Chondrocyte (in vitro differentiated cells): ENCODE data around the gene KRT26. TPM values are rescaled to one million over a fixed set of nuclear protein-coding genes. Genes with fewer than 3 reads are reported as not detected.
"Not testable (repeated sequence)": the region's sequence is repeated elsewhere in the genome, so short reads cannot be mapped to it uniquely, and the experiment has no call there.

ENCODE experiments used
- DNase-seq: peaks from one replicate; pipeline ENCODE4 v3.0.0; 2021; ENCODE audit warnings: mixed read lengths, low spot score
- H3K27ac Mint-ChIP-seq: one replicate; pipeline ENCODE4 v1.8.0; 2021; ENCODE audit warnings: mild to moderate bottlenecking, moderate library complexity, mixed read lengths; ENCODE audit not compliant: unreplicated experiment
- H3K27me3 Mint-ChIP-seq: 2 replicates; pipeline ENCODE4 v1.8.0; 2021; ENCODE audit warnings: low read depth, mixed read lengths
- H3K36me3 Mint-ChIP-seq: 2 replicates; pipeline ENCODE4 v1.8.0; 2021; ENCODE audit warnings: low read depth, mixed read lengths
- H3K4me1 Mint-ChIP-seq: 2 replicates; pipeline ENCODE4 v1.8.0; 2021; ENCODE audit warnings: low read depth, mild to moderate bottlenecking, mixed read lengths
- H3K4me3 Mint-ChIP-seq: one replicate; pipeline ENCODE4 v1.8.0; 2021; ENCODE audit warnings: mild to moderate bottlenecking, moderate library complexity, mixed read lengths; ENCODE audit not compliant: unreplicated experiment
- H3K9me3 Mint-ChIP-seq: 2 replicates; pipeline ENCODE4 v1.8.0; 2021; ENCODE audit warnings: low read depth, mixed read lengths
- CTCF ChIP-seq: fragments of 200-600 bp; sonication (generic); IDR thresholded peaks from 2 replicates; pipeline ENCODE4 v1.5.0; 2021; ENCODE audit warnings: antibody characterized with exemption, mild to moderate bottlenecking, moderate library complexity
- total RNA-seq: library from RNA; stranded (reverse); gene quantifications from 3 replicates; pipeline ENCODE4 v1.2.1, GENCODE V29; 2021

Gene KRT26
- total RNA-seq, 1 donor from 2014 or later = not detected

- TF ChIP-seq CTCF = no peak
- H3K27ac Mint-ChIP-seq = peak overlapping the region; percentile 90
These were observed 46.9 kb upstream of the KRT26 start for GRCh38 chr17:40818733-40819527.

GRCh38 chr17:40818343-40818732 lies 46.3 kb upstream of the KRT26 start:
- TF ChIP-seq CTCF = peak; percentile 14
- peak overlapping the region; percentile 77 for H3K4me3 Mint-ChIP-seq
- H3K27ac Mint-ChIP-seq = peak overlapping the region; percentile 90
- H3K4me1 Mint-ChIP-seq = peaks cover 36% of the 10 kb centered on the region
- no peaks in the 10 kb centered on the region for H3K9me3 Mint-ChIP-seq
- no peaks in the 10 kb centered on the region for H3K27me3 Mint-ChIP-seq
- H3K36me3 Mint-ChIP-seq = peaks cover 8% of the 10 kb centered on the region
- DNase-seq = no peak

More at GRCh38 chr17:40818733-40819527, 46.9 kb upstream of the KRT26 start:
- Mint-ChIP-seq H3K36me3 (peaks cover 8% of the 10 kb centered on the region), H3K4me1 (peaks cover 32% of the 10 kb centered on the region), H3K27me3 (no peaks in the 10 kb centered on the region), H3K9me3 (no peaks in the 10 kb centered on the region), H3K4me3 (peak overlapping the region; percentile 77)
- peak; percentile 88 for DNase-seq

- Mint-ChIP-seq H3K27me3 (no peaks in the 10 kb centered on the region), H3K27ac (no peak overlapping the region), H3K9me3 (no peaks in the 10 kb centered on the region), H3K4me3 (peak overlapping the region; percentile 51), H3K36me3 (peaks cover 8% of the 10 kb centered on the region), H3K4me1 (peaks cover 36% of the 10 kb centered on the region)
- no peak for DNase-seq
- TF ChIP-seq CTCF = no peak
These were observed 45.2 kb upstream of the KRT26 start for GRCh38 chr17:40817103-40817682.

- H3K27ac Mint-ChIP-seq = no peak overlapping the region
- no peaks in the 10 kb centered on the region for H3K27me3 Mint-ChIP-seq
- H3K9me3 Mint-ChIP-seq = no peaks in the 10 kb centered on the region
- no peak overlapping the region for H3K4me3 Mint-ChIP-seq
- peaks cover 36% of the 10 kb centered on the region for H3K4me1 Mint-ChIP-seq
- TF ChIP-seq CTCF = no peak
- peaks cover 8% of the 10 kb centered on the region for H3K36me3 Mint-ChIP-seq
- no peak for DNase-seq
These were observed 44.6 kb upstream of the KRT26 start for GRCh38 chr17:40816569-40816968.

- H3K27me3 Mint-ChIP-seq = no peaks in the 10 kb centered on the region
- TF ChIP-seq CTCF = no peak
- peaks cover 44% of the 10 kb centered on the region for H3K4me1 Mint-ChIP-seq
- H3K4me3 Mint-ChIP-seq = no peak overlapping the region
- H3K36me3 Mint-ChIP-seq = peaks cover 8% of the 10 kb centered on the region
- DNase-seq = no peak
- no peaks in the 10 kb centered on the region for H3K9me3 Mint-ChIP-seq
- no peak overlapping the region for H3K27ac Mint-ChIP-seq
These were observed 43.4 kb upstream of the KRT26 start for GRCh38 chr17:40815381-40815780.

- H3K4me3 Mint-ChIP-seq, H3K36me3 Mint-ChIP-seq, H3K27me3 Mint-ChIP-seq, DNase-seq, H3K9me3 Mint-ChIP-seq, H3K27ac Mint-ChIP-seq: not testable (repeated sequence)
- peaks cover 44% of the 10 kb centered on the region for H3K4me1 Mint-ChIP-seq
These were observed 42.7 kb upstream of the KRT26 start for GRCh38 chr17:40814657-40815056.
